Naive B cell (primary cell): ENCODE results near the gene TMEM252. TPM values are rescaled to one million over a fixed set of nuclear protein-coding genes. Genes with fewer than 3 reads are reported as not detected.

Source experiments
- polyA plus RNA-seq, 6 donors: library from polyadenylated mRNA; unstranded; fragments of 300-500 nt; fragmentation: Illumina TruSeq; gene quantifications; one replicate each; pipeline ENCODE4 v1.2.3, GENCODE V29; 2021; ENCODE audit warnings: low read depth in 6 of 6

The TMEM252 gene
- polyA plus RNA-seq, 6 donors from 2014 or later: not detected

Other genes with a start within 250 kb of the TMEM252 start
- not detected for gene FOXD4L3, start 238.0 kb downstream of the TMEM252 start, polyA plus RNA-seq
- gene PGM5, start 184.3 kb downstream of the TMEM252 start, polyA plus RNA-seq: not detected
- gene PIP5K1B, start 164.4 kb upstream of the TMEM252 start, polyA plus RNA-seq: 10 to 100 TPM in 2 of 6 donors, 1 to 10 TPM in 4; 6.6 to 16.6 (median 9.3) TPM